ENCODE data around the gene ZBTB38.
A peak's percentile ranks its signal among the peaks of the same experiment; 100 is the strongest.

ZBTB38 gene

DNA sequence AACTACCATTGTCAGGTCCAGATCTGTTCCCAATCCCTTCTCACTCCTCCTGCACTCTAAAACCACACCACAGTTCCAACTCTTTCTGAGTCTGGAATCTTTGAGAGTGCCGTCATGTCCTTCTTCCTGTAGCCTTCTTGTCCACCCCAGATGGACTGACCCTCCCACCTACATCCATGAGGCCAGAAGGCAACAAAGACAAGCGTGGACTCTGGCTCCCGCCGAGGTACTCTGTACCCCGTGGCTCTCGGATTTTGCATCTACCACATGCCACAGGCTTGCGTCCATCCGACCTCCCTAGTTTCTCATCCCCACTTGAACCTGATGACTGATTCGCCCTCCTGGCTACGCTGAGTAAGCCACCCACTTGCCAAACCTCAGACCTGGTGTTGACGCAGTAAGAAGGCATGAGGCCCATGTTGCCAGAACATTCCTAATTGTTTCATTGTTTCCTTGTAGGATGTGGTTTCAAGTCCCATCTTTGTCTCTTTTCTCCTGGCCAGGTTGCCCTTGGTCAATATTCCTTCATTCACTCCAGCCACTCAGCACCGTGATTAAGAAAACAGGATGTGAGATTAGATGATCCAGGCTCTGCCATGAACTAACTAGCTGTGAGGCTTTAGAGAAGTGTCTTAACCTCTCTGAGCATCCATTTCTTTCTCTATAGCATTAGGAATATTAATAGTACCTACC, 1.1 kb upstream of the ZBTB38 start:
- DNase-seq (ENCODE audit: low spot score), result no peak

DNA sequence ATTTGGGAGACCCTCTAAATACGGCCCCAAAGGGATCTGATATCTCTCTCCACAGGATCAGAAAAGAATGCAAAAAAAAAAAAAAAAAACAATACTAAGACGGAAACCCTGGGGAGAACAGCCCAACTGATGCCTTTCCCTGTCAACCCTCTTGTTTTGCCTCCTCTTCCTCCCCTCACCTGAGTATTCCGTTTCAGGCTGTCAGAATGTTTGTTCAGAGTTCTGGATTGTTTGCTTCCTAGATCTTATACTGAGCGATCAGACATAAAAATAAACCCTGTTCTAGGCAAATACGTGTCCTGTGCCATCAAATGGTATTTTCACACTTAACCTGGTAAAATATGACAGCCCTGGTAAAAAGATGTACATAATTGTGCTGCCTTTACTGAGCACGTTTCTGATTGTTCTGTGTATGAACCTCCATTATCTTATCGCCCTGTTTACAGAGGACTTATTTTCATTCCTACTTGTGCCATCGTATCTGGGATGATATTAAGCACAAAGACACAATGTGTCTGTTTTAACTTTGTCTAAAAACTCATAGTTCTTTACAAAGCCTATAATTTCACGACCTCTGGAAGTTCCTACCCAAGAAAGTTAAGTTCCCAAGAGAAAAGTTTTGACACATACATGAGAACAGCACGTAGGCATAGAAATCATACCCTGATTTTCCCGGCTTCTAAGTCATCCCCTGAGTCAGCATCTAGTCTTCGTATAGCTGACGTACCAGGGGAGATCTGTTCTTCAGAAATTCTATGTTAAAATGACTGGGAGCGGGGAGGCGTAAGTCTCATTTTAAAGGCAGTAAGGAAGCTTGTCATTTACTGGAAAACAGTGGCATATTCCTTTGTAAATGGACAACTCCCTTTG, 856 bp downstream of the ZBTB38 start:
- DNase-seq (ENCODE audit: low spot score), result no peak

DNA sequence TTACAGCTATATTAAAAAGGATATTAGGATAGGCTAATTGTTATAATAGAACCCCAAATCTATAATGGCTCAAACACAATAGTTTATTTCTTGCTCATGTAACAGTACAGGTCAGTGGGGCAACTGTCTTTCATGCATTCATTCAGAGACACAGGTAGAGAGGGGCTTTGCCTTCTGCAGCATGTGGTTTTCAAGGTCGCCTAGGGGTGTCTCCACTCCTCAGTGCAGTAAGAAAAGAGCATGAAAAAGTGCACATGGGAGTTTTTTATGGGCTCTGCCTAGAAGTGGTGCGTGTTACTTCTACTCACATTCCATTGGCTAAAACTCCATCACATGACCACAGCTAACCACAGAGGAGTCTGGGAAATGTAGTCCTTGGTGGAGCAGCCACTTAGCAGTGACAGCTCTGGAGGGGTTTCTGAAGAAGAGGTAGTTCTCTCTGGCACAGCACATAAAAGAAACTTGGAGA, 1.8 kb downstream of the ZBTB38 start:
- peak; percentile 91 for DNase-seq (ENCODE audit: low spot score)

DNA sequence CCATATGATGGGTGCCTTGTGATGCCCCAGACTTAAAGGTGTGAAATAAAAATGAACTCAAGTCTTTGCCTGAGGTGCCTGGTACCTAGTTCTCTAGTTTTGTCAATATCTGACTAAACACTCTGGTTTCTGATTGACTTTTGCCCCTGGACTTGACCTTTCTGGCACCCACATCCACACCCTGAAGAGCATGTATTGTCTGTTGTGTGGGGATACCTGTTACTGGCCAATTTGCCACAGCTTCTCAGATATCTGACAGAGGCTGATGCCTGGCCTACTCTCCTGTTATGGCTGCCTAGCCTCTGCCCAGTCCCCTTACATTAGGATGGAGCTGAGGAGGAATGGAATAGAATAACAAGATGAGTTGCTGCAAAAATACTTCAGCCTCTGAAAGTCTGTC, 3.6 kb downstream of the ZBTB38 start:
- DNase-seq (ENCODE audit: low spot score), result no peak

DNA sequence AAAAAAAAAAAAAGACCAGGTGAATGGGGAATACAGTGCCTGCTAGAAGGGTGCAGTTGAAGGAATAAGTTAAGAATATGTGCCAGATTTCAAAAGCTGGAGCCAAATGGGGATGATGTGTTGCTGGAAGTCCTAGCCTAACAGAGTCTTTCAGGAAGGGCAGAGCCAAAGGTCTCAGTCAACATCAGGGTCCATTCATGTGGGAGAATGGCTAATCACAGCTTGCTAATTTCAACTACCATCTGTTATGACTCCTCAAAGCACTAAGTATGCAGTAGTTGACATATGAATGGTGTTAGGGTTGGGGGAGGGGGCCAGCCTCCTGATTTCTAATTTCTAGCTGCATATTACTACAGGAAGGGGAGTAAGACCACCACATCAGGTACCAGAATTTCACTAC, 4.4 kb downstream of the ZBTB38 start:
- DNase-seq (ENCODE audit: low spot score), result no peak

DNA sequence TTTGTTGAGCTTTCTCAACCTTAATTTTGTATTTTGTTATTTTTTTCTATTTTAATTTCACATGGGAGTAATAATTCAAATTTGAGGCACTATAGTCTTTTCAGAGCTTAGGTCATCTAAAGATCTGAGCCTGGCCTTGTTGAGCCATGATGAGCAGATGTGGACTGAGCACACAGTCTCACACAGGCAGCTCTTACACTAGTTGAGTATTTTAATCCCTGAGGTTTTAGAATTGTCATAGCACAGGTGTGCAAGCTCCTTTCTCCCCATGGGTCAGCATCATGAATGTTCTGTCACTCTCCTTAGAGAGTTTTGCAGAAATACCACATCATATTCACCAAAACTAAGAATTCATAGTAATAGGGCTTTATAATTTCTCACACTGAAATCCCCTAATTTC, 4.9 kb downstream of the ZBTB38 start:
- no peak for DNase-seq (ENCODE audit: low spot score)

DNA sequence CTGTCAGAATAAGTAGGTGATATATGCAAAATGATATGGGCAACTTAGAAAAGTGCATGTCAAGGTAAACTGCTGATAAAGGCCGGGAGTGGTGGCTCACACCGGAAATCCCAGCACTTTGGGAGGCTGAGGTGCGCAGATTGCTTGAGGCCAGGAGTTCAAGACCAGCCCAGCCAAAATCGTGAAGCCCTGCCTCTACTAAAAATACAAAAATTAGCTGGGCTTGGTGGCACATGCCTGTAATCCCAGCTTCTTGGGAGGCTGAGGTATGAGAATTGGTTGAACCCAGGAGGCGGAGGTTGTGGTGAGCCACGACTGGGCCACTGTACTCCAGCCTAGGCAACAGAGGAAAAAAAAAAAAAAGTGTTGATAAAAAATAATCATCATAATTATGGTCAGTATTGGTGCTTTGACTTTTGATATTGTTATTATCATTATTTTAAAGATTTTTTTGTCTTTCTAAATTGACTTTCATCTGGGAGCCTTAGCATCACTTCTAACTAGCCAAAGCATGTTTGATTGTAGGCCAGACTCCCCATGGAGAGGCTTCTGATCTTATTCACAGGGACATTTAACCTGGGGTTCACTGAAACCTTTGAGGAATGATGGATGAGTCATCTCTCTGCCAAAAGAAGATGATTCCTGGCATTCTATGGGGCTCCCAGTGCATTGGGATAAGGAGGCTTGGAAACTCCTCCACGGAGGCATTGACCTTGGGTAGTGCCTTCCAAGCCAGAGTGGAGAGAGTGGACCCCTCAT, 5.6 kb downstream of the ZBTB38 start:
- DNase-seq (ENCODE audit: low spot score), result no peak

DNA sequence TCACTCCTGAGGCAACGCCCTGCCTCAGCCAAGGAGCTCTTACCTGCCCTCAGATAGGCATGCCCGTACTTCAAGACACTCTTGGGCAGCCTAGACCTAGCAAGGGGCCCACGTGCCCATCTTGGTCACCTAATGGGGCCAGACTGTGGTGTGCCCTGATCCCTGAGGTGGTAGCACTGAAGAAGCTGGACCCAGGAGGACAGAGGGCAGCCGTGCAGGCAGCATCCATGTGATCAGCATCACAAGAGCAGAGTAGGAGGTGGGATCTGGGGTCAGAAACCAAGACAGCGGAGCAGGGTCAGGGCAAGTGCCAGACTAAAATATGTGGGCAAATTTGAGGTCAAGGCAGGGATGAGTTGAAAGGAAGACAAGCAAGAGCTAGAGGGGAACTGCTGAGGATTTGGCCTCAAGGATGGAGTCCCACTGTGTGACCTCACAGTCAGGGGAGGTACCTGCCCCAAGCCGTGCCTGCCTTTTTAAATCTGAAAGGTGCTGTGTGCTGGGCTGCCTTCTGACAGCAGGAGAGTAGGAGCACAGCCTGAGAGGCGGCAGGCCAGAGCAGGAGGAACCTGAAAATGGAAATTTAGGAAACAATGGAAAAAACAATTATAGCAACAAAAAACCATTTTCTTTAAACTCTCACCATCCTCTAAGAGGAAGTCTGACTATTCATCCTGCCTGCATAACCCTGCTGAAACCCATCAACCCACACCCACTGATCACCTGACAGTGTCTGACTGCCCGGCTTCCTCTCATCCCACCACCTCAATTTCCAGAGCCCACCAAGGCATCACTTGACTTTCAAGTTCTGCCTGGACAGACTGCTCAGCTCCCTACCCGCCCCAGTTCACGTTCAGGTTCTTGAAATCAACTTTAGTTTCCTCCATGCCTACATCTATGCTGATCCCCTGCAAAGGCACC, 7.3 kb downstream of the ZBTB38 start:
- no peak for DNase-seq (ENCODE audit: low spot score)

DNA sequence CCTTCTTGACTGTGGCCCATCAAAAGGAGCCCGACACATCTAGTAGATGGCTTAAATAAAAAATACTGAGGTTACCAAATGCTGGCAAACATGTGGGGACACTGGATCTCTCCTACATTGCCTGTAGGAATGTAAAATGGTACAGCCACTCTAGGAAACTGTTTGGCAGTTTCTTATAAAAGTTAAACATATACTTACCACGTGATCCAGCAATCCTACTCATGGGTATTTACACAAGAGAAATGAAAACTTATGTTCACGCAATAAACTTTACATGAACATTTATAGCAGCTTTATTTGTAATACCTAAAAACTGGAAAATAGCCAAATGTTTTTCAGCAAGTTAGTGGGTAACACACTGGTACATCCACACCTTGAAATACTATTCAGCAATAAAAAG, 9.1 kb downstream of the ZBTB38 start:
- DNase-seq (ENCODE audit: low spot score), result no peak

DNA sequence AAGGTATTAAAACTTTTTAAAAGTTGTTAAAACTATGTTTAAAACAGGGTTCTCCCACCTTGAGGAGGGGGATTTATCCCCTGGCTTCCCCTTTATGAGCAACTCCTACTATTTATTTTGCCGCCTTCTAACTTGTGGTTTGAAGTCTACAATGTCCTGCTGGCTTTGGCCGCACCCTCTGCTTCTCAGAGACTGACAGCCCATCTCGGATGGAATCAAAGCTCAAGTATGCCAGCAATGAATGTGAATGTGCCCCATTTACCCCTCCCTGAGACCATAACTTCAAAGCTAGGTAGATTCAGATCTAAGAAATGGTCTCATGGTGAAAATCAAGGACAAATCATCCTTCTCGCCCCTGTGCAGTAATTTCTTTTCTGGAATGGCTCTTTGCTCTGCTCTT, 10.3 kb downstream of the ZBTB38 start:
- DNase-seq (ENCODE audit: low spot score), result no peak

DNA sequence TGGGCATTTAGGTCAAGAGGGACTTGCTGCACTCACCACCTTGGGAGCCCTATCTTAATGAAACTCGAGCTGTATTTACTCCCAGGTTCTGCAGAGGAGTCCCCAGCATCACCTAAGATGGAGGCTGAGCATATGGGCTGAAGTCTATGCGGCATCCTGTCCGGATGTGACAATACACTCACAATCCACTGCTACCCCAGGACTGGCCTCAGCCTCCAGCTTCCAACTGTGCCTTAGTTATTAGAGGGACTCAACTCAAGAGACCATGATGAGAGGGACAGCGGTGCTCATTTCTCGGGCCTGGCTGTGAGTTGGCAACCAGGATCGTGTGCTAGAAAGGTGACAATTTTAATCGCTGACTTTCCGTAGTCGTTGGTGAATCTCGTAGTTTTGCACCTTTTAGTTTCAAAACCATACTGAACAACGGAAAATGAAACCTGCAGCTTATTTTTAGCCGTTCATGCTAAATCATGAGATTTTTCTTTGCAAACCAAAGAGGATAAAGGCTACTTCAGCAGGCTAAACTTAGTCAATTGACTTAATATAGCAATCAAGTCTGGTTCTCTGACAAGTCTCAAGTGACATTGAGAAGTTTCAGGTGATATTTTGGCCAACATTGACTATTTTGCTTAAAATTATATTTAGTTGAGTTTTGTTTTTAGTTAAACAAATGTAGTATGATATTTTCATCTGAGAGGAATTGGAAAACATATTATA, 11.1 kb downstream of the ZBTB38 start:
- DNase-seq (ENCODE audit: low spot score), result no peak

DNA sequence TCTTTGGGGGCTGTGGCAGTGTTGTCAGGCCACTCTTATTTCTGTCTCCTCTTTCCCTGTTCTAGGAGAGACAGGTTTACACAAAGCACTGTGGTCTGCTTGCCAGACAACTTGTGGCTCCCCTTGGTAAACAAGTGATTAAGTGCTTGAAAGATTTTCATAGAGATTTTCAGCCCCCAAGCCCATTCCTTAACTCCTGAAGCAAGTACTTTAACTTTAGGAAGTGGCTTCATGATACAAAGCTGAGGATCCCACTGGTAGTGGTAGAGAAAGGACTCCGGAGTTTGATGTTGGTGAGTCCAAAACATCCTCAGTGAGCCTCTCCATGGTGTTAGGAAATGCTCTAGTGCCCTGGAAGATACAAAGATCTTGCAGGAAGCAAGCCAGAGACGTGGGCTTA, 12.0 kb downstream of the ZBTB38 start:
- no peak for DNase-seq (ENCODE audit: low spot score)

DNA sequence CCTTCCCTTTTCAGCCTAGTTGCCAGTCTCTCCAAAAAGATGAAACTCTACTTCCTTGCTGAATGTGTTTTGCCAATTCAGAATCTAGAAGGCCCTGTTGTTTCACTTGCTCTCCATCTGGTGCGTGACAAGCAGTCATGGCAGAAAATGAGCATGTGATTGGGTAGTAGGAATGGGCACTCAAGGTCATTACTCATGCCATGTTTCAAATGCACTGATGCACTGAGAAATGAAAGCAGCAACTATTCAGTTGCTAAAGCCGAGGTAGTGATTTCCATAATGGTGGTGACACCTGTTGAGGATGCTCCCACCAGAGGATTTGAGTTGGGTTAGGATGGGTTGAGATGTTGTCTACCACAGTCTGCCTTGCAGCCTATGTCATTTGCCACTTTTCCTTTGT, 12.7 kb downstream of the ZBTB38 start:
- no peak for DNase-seq (ENCODE audit: low spot score)

DNA sequence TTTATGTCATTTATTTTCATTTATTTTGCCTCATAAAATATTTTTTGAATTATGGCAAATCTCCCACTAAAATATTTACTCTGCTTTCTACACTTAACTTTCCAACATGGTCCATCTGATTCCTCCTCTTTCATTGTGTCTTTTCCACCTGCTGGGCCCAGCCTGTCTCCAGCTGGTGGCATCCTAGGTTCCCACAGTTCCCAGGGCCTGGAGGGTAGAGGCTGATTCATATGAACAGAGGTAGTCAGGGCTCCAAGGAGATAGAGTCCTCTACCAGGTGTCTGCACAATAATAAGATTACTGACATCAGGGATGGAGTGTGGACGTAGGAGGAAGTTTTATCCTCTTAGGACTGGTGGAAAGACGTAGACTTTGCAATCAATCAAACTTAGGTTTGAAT, 14.3 kb downstream of the ZBTB38 start:
- no peak for DNase-seq (ENCODE audit: low spot score)

DNA sequence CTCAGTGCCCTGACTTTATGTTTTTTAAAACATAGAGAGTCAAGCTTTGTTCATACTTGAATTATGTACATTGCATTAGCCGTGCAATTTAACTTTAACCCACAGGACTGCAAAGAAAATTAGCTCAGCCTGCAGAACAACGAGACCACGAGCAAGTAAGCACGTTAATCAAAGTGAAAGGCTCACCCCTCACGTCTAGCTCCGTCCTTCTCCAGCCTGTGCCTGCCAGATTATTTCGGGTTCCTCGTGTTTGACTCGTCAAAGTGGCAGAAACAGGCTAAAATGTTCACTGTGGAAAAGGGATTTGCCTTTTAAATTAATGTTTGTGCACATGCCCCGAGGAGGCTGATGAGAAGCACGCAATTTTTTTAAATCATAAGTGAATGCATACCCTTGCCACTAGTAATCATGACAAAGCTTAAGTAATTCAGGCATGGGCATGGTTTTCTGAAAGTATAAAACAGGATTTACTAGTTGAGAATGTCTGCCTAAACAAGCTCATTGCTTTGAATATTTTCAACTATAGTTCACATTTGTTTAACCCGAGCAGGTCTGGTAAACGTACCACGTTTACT, 15.3 kb downstream of the ZBTB38 start:
- DNase-seq (ENCODE audit: low spot score), result no peak

DNA sequence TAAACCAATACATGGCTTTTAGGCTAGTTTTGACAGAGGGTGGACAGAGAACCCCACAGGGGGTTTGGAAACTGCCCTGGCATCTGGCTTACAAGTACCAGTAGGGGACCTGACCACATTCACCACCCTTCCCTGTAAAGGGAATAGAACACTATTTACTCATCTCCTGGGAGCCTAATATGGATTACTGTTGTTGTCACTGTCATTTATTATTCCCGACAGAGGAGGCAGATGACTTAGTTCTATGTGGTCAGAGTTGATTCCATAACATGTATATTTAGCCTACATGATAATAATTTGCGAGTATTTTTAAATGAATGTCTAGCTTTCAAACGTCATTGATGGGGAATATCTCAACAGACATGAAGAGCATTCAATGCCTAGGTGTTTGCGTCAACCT, 15.9 kb downstream of the ZBTB38 start:
- no peak for DNase-seq (ENCODE audit: low spot score)

DNA sequence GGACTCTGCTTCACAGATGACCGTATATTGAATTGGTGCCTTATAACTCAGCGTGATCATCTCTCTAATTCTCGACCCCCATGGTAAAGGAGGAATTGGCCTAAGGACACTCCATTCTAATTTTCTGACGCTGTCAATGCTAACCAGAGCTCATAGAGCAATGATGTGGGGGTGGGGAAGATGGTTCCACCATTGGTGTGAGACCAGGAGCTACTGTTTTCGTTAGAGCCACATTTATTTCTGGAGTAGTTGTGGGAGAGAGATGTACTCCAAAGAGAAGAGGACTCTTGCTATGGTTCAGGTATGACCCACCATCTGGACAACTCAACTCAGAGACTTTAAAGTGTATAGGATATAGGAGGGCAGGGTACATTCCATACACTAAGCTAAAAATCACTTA, 16.3 kb downstream of the ZBTB38 start:
- no peak for DNase-seq (ENCODE audit: low spot score)

DNA sequence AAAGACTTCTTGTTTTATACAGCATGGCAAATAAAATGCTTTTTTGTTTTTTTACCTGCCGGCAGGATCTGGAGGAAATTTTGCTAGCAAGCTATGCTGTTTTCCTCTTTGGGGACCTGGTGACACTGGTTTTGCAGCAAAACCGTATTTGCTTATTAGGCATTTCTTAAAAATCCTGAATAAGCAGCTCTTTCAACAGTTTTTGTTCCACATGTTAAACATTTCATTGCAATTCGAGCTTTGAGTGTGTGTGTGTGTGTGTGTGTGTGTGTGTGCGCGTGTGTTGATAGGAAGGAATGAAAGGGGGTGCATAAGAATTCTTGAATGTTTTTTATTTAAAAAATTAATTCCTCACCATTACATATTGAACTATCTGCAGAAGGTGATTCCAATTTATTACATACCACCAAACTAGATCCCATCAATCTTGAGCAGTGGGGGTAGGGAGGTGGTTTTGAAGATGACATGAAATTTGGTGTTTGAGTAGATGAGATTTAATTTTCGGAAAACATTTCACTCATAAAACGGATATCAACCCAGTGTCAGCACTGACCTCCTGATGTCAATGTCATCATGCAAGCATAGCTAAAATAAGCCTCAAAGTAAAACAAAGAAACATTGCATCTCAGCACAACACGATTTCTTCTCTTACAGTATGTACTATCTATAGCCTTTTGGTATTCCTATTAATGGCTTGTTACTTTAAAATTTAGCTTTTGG, 17.3 kb downstream of the ZBTB38 start:
- DNase-seq (ENCODE audit: low spot score), result no peak

DNA sequence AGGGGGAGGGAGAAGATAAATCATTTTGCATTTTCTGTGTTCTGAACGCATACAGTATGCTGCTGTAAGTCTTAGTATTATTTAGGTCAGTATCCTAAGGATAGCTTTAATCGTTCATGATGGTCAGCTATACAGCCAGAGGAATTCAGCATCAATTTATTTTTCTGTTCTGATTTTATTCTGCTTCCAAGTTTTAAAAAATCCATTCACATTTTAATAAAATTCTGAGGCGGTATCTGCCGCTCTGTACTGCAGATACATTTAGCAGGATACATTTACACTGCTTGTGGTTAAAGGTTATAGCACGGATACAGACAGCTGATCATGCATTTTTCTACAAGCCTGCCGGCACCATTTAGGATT, 17.8 kb downstream of the ZBTB38 start:
- no peak for DNase-seq (ENCODE audit: low spot score)

DNA sequence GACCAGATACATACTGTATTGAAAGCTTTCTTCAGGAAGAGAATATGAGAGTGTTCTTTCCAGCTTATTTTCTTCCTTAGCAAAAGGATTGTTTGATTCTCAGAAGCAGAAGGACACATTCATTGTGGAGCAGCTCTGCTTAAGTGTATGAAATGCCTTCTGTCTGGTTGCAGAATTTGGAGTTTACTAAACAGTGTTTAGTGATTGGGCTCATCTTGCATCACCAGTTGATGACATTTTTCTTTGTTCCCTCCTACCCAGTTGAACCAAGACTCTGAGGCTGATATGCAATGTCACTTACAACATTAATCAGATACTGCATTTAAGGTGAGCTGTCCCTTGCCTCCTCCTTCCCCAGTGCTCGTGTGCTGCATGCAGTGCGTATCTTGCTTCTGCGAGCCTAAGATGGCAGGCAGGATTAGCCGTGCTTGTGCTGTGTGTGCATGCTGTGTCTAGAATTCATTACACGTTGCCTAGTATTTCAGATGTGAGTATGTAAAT, 18.4 kb downstream of the ZBTB38 start:
- peak; percentile 86 for DNase-seq (ENCODE audit: low spot score)

Measured in Ammon's horn (tissue), 1 donor.